ENCODE measurements around the gene GKN1. TPM values are rescaled to one million over a fixed set of nuclear protein-coding genes. Genes with fewer than 3 reads are reported as not detected.

The GKN1 gene
- total and polyA plus RNA-seq, 2 donors (not counting 3 experiments of a cell fraction or from before 2014, with no cell fraction given): not detected

DNA sequence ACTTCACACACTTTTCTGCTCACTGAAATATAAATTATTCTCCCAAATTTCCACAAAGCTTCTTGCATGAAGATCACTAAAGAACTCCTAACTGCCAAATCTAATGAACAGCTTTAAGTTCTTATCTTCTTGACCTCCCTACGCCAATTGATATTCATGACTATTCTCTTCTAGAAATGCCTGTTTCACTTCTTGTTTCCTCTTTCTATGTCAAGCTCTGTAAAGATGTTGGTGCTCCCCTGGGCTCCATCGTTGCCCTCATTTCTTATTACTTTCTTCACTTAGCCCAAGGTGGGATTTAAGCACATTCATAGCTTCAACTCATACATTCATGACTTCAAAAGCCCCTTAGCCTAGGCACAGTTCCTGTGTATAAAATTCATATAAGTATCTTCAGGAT, 29.3 kb downstream of the GKN1 start:
- no peak overlapping the region for H3K4me3 ChIP-seq (replicated peaks in 1 of 3; ENCODE audit: insufficient read depth in 1 of 3, low read depth in 1 of 3, low read length in 3 of 3)
- H4K20me1 ChIP-seq (replicated peaks; ENCODE audit: control insufficient read depth, extremely low read depth, insufficient read depth, low read length): no peaks in the 10 kb centered on the region
- H3K36me3 ChIP-seq (ENCODE audit: control insufficient read depth in 2 of 2, extremely low read depth in 1 of 2, insufficient read depth in 2 of 2, low read length in 2 of 2): no peaks in the 10 kb centered on the region
- H2AFZ ChIP-seq (ENCODE audit: low read depth, low read length): no peak overlapping the region
- no peak overlapping the region for H3K27ac ChIP-seq (ENCODE audit: insufficient read depth, low read depth, low read length)
- intact Hi-C loops (cut with micrococcal nuclease) (no loop called here), dilution Hi-C loops (cut with MboI; ENCODE audit: extremely low pct_ligation_motif_present, low sequenced_read_pairs) (no loop called here)
- H3K9ac ChIP-seq (replicated peaks; ENCODE audit: extremely low read depth, insufficient read depth, low read length): no peak overlapping the region
- POLR2A ChIA-PET: no interaction called here
- H3K9me3 ChIP-seq (replicated peaks; ENCODE audit: control insufficient read depth, insufficient read depth, low read length): no peaks in the 10 kb centered on the region
- peaks cover 2 to 7% of the 10 kb centered on the region in 2 experiments for H3K27me3 ChIP-seq (ENCODE audit: control insufficient read depth in 2 of 2, insufficient read depth in 2 of 2, low read length in 2 of 2)
- BruUV-seq (replicated peaks): no TSS peak
- FAIRE-seq (no peak), DNase-seq (ENCODE audit: low read depth, low spot score) (no peak)
- no peak for TF ChIP-seq MYC (IDR thresholded peaks at IDR 0.05; ENCODE audit: low read depth, low read length)
- TF ChIP-seq POLR2AphosphoS5 (IDR thresholded peaks at IDR 0.05; ENCODE audit: insufficient read depth, low read depth, low read length): no peak
- TF ChIP-seq EZH2 (IDR thresholded peaks at IDR 0.05; ENCODE audit: borderline replicate concordance, low read depth, low read length, severe bottlenecking): no peak
- TF ChIP-seq JUN (IDR thresholded peaks at IDR 0.05; ENCODE audit: borderline replicate concordance, insufficient read depth, insufficient read length, low read depth): no peak
- no peak for TF ChIP-seq POLR2A (IDR thresholded peaks at IDR 0.05; ENCODE audit: low read depth, low read length)
- TF ChIP-seq, protein P1, sequence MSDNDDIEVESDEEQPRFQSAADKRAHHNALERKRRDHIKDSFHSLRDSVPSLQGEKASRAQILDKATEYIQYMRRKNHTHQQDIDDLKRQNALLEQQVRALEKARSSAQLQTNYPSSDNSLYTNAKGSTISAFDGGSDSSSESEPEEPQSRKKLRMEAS (IDR thresholded peaks at IDR 0.05; ENCODE audit: insufficient read depth, insufficient read length): no peak
- TF ChIP-seq FOS (IDR thresholded peaks at IDR 0.05; ENCODE audit: borderline replicate concordance, insufficient read depth, low read length): no peak
- no peak for TF ChIP-seq GATA2 (IDR thresholded peaks at IDR 0.05; ENCODE audit: insufficient read depth, insufficient read length, low read depth, low read length)
- TF ChIP-seq, protein P2, sequence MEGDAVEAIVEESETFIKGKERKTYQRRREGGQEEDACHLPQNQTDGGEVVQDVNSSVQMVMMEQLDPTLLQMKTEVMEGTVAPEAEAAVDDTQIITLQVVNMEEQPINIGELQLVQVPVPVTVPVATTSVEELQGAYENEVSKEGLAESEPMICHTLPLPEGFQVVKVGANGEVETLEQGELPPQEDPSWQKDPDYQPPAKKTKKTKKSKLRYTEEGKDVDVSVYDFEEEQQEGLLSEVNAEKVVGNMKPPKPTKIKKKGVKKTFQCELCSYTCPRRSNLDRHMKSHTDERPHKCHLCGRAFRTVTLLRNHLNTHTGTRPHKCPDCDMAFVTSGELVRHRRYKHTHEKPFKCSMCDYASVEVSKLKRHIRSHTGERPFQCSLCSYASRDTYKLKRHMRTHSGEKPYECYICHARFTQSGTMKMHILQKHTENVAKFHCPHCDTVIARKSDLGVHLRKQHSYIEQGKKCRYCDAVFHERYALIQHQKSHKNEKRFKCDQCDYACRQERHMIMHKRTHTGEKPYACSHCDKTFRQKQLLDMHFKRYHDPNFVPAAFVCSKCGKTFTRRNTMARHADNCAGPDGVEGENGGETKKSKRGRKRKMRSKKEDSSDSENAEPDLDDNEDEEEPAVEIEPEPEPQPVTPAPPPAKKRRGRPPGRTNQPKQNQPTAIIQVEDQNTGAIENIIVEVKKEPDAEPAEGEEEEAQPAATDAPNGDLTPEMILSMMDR (IDR thresholded peaks at IDR 0.05; ENCODE audit: extremely low read depth in 1 of 2, insufficient read depth in 1 of 2, low read depth in 1 of 2, low read length in 2 of 2): no peak
- H3K4me1 ChIP-seq (ENCODE audit: control insufficient read depth, extremely low read depth, insufficient read depth, low read length): no peaks in the 10 kb centered on the region
- H3K79me2 ChIP-seq (ENCODE audit: control insufficient read depth, insufficient read depth, low read length): no peaks in the 10 kb centered on the region
- CTCF ChIA-PET: interaction anchor here (0.7 to 1.0 kb wide), 2 partner anchors 9 to 60 kb away, joined by 3 to 4 read pairs; partner anchors contain the start of gene ANTXR1
- no peak overlapping the region for H3K4me2 ChIP-seq (ENCODE audit: insufficient read depth, low read length)
- no peaks in the 10 kb centered on the region for H3K9me1 ChIP-seq (replicated peaks; ENCODE audit: control insufficient read depth, extremely low read depth, insufficient read depth, low read length)

All from endothelial cell of umbilical vein (primary cell).